GM12878 (cell line): ENCODE measurements around the gene TP53INP2. TPM values are rescaled to one million over a fixed set of nuclear protein-coding genes. Genes with fewer than 3 reads are reported as not detected.

ENCODE experiments used
- ATAC-seq: fragments of 200-7000 bp; cut with Tn5 transposase; 3 replicates; pipeline ENCODE4 v1.9.1; 2020; ENCODE audit warnings: mild to moderate bottlenecking, moderate library complexity
- BruUV-seq: library from RNA; stranded (reverse); fragments of 400-500 nt; replicated peaks from 2 replicates; lab custom pipeline; 2021; lab: Mats Ljungman, UMichigan
- CTCF ChIA-PET: fragments of 300-600 bp; sonication (Branson Sonifier 250); formaldehyde crosslinking; extraction: SDS; loops from one replicate; lab custom pipeline; 2021; ENCODE audit warnings: inconsistent platforms; lab: Yijun Ruan, JAX
- POLR2A ChIA-PET: fragments of 350-600 bp; formaldehyde crosslinking; extraction: SDS; loops from one replicate; lab custom pipeline; 2021; ENCODE audit warnings: inconsistent platforms; lab: Charles Lee
- RAD21 ChIA-PET: fragments of 300-600 bp; sonication (Branson Sonifier 250); formaldehyde crosslinking; loops from one replicate; lab custom pipeline; 2023; ENCODE audit warnings: antibody characterized with exemption; ENCODE audit not compliant: unreplicated experiment; lab: Charles Lee
- SMC1A ChIA-PET: fragments of 300-600 bp; sonication (Branson Sonifier 250); formaldehyde crosslinking; loops from one replicate; lab custom pipeline; 2023; ENCODE audit not compliant: unreplicated experiment, uncharacterized antibody; lab: Charles Lee
- DNase-seq: peaks from one replicate; pipeline ENCODE4 v3.0.0-alpha.2; 2011; ENCODE audit warnings: low read depth, low spot score
- FAIRE-seq: peaks from 3 replicates; lab custom pipeline; 2011; peaks lifted over from hg19 to GRCh38; lab: Jason Lieb, UNC
- H2AFZ ChIP-seq: 2 replicates; pipeline ENCODE4 v1.6.0; 2011; ENCODE audit warnings: low read depth, low read length, control low read depth; ENCODE audit not compliant: control insufficient read depth
- H3K27ac ChIP-seq: 2 replicates; pipeline ENCODE4 v1.5.1; 2011; ENCODE audit warnings: control low read depth; ENCODE audit not compliant: control insufficient read depth, insufficient read depth
- H3K27me3 ChIP-seq, 2 experiments: replicated peaks in 1 of 2; 2 replicates each; pipeline versions ENCODE4 v1.6.0 to v1.6.1; 2011; ENCODE audit warnings: low read length in 1 of 2; ENCODE audit not compliant: control insufficient read depth in 2 of 2, insufficient read depth in 2 of 2
- H3K36me3 ChIP-seq, 2 experiments: 2 replicates each; pipeline ENCODE4 v1.5.1; 2011; ENCODE audit warnings: low read length in 1 of 2; ENCODE audit not compliant: control insufficient read depth in 2 of 2, insufficient read depth in 2 of 2
- H3K4me1 ChIP-seq: 2 replicates; pipeline ENCODE4 v1.6.1; 2011; ENCODE audit warnings: mild to moderate bottlenecking, low read length, moderate library complexity, mixed read lengths; ENCODE audit not compliant: control insufficient read depth, insufficient read depth
- H3K4me2 ChIP-seq: 2 replicates; pipeline ENCODE4 v1.6.0; 2011; ENCODE audit warnings: control low read depth; ENCODE audit not compliant: control insufficient read depth, insufficient read depth
- H3K4me3 ChIP-seq: fragments of 200-600 bp; sonication (generic); 2 replicates; pipeline ENCODE4 v1.5.1; 2016
- H3K79me2 ChIP-seq: 2 replicates; pipeline ENCODE4 v1.6.0; 2011; ENCODE audit warnings: low read length; ENCODE audit not compliant: control insufficient read depth, insufficient read depth
- H3K9ac ChIP-seq: 2 replicates; pipeline ENCODE4 v1.8.0; 2011; ENCODE audit warnings: low read length, control low read depth, mixed read lengths; ENCODE audit not compliant: control insufficient read depth, insufficient read depth
- H3K9me3 ChIP-seq: replicated peaks from 3 replicates; pipeline ENCODE4 v1.5.1; 2011; ENCODE audit warnings: mild to moderate bottlenecking, low read length; ENCODE audit not compliant: control insufficient read depth, insufficient read depth
- H4K20me1 ChIP-seq: 2 replicates; pipeline ENCODE4 v1.6.0; 2011; ENCODE audit not compliant: control insufficient read depth, insufficient read depth
- ESRRA ChIP-seq: IDR thresholded peaks from 2 replicates; pipeline ENCODE4 v1.6.1; 2012; ENCODE audit warnings: mild to moderate bottlenecking, low read length, improper control_type of control experiment
- JUND ChIP-seq: IDR thresholded peaks from 2 replicates; pipeline ENCODE4 v1.6.1; 2012; ENCODE audit warnings: low read depth, mild to moderate bottlenecking, low read length, improper control_type of control experiment, moderate library complexity
- SPI1 ChIP-seq: IDR thresholded peaks from 2 replicates; pipeline ENCODE4 v1.6.1; 2011; ENCODE audit warnings: low read depth, mild to moderate bottlenecking, low read length, moderate library complexity, borderline replicate concordance; ENCODE audit not compliant: insufficient read depth
- TCF7 ChIP-seq: IDR thresholded peaks from 2 replicates; pipeline ENCODE4 v1.6.1; 2014; ENCODE audit warnings: antibody characterized with exemption, borderline replicate concordance
- YBX1 ChIP-seq: fragments of 450-650 bp; IDR thresholded peaks from 2 replicates; pipeline ENCODE4 v1.6.1; 2016; ENCODE audit warnings: antibody characterized with exemption
- ZBED1 ChIP-seq: IDR thresholded peaks from 2 replicates; pipeline ENCODE4 v1.6.1; 2016; ENCODE audit warnings: borderline replicate concordance
- WGBS: methylation state at CpG from one replicate; pipeline ENCODE4 v1.1.6; 2016; ENCODE audit warnings: low lambda C conversion rate; ENCODE audit not compliant: insufficient replicate concordance, insufficient coverage; ENCODE audit errors: missing lambda C conversion rate; 5-methylcytosine and 5-hydroxymethylcytosine counted together
- in situ Hi-C: fragments of 300-500 bp; cut with MboI; formaldehyde crosslinking; loops from 9 replicates; pipeline ENCODE4 v1.14.3; 2018; ENCODE audit warnings: mixed read lengths
- intact Hi-C: fragments of 100-400 bp; cut with micrococcal nuclease; formaldehyde crosslinking; loops from one replicate; pipeline ENCODE4 v1.14.2; 2022; ENCODE audit not compliant: unreplicated experiment
- polyA plus RNA-seq, 11 experiments: library from polyadenylated mRNA; depleted of rRNA in 4 of 11; unstranded in 6 of 11; stranded (reverse) in 5 of 11; fragments of >200 nt; fragmentation: Nextera tagmentation in 4 of 11; fragmentation: Illumina TruSeq in 1 of 11; extraction: Ambion mirVana in 4 of 11; extraction: Trizol in 1 of 11; gene quantifications; 1 replicate in 1 of 11; 2 replicates in 10 of 11; pipeline versions ENCODE4 v1.2.1 to v1.2.3, GENCODE V29; 2011 to 2016; ENCODE audit warnings: inconsistent platforms in 2 of 11, missing spikeins in 2 of 11, low read depth in 1 of 11
- total RNA-seq, 4 experiments: library from RNA; depleted of rRNA in 3 of 4; stranded (reverse); fragments of >200 nt in 3 of 4; fragmentation: Illumina TruSeq in 1 of 4; extraction: Trizol in 1 of 4; gene quantifications; 2 replicates each; pipeline versions ENCODE4 v1.2.1 to v1.2.3, GENCODE V29; 2013 to 2021
- TF ChIP-seq, protein P1 (sequence below): fragments of 450-650 bp; IDR thresholded peaks from 2 replicates; pipeline ENCODE4 v1.6.1; 2017; ENCODE audit warnings: low read depth, mild to moderate bottlenecking, moderate library complexity
- TF ChIP-seq, protein P2 (sequence below): IDR thresholded peaks from 2 replicates; pipeline ENCODE4 v1.6.1; 2012; ENCODE audit warnings: mild to moderate bottlenecking, low read depth, low read length

The TP53INP2 gene
- total and polyA plus RNA-seq, 10 of the 15 experiments (the other 5 are each of a cell fraction or from before 2014, with no cell fraction given): 2.8 to 16.0 (median 4.0) TPM

DNA sequence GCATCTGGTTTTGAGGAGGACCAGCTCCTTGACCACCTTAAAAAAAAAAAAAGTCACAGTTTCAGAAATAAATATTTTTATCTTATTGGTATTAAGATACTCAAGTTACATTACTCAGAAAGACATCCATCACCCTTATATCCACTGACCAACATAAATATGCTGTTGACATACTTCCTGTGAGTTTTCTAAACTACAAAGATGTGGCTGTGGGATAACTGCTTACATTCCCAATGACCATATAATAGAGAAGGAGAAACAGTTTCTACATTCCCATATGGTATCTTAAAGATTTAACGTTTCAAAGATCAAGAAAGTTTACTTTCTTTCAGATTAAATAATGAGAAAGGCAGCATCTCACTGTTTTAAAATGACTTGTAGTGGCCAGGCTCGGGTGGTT lies 46.3 kb downstream of the TP53INP2 start:
- in situ Hi-C loops (no loop called here), intact Hi-C loops (no loop called here)
- ChIA-PET SMC1A (no interaction called here), POLR2A (interaction anchor here (0.6 kb wide), 1 partner anchor 42 kb away, joined by 3 read pairs; no protein-coding TSS in a partner anchor), CTCF (no interaction called here), RAD21 (no interaction called here)
- no peak overlapping the region for H3K9ac ChIP-seq
- no peak for TF ChIP-seq ZBED1
- TF ChIP-seq, protein P1, sequence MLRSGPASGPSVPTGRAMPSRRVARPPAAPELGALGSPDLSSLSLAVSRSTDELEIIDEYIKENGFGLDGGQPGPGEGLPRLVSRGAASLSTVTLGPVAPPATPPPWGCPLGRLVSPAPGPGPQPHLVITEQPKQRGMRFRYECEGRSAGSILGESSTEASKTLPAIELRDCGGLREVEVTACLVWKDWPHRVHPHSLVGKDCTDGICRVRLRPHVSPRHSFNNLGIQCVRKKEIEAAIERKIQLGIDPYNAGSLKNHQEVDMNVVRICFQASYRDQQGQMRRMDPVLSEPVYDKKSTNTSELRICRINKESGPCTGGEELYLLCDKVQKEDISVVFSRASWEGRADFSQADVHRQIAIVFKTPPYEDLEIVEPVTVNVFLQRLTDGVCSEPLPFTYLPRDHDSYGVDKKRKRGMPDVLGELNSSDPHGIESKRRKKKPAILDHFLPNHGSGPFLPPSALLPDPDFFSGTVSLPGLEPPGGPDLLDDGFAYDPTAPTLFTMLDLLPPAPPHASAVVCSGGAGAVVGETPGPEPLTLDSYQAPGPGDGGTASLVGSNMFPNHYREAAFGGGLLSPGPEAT: no peak
- no peak for TF ChIP-seq ESRRA
- DNase-seq (no peak), ATAC-seq (no peak), FAIRE-seq (no peak)
- H3K9me3 ChIP-seq: no peaks in the 10 kb centered on the region
- H3K4me3 ChIP-seq: no peak overlapping the region
- H4K20me1 ChIP-seq: no peaks in the 10 kb centered on the region
- no peak overlapping the region for H3K27ac ChIP-seq
- H3K4me2 ChIP-seq: no peak overlapping the region
- peaks cover 27% of the 10 kb centered on the region for H3K4me1 ChIP-seq
- no peaks in the 10 kb centered on the region for H3K79me2 ChIP-seq
- BruUV-seq: no TSS peak
- peaks cover 7 to 16% of the 10 kb centered on the region in 2 experiments for H3K36me3 ChIP-seq
- 50% methylated on average over 2 of the region's 2 CpGs for WGBS
- no peak overlapping the region for H2AFZ ChIP-seq
- no peaks in the 10 kb centered on the region for H3K27me3 ChIP-seq

DNA sequence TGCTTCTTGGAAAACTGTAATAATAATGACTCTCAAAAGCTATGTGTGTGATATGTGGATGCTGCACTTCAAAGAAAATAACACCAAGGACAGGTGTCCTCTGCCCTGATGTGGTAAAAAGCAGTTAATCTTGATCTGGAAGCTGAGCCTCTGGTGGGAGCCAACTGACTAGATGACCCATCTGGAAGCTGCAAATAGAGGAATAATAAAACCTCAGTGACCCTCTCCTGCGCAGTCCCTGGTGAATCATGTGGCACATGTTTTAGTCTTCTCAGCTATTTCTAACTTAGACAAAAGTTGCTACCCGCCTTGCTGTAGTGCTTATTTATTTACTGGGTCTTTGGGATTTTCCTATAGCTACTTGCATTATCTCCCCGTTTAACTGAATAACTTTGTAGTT lies 47.3 kb downstream of the TP53INP2 start:
- H3K9ac ChIP-seq: no peak overlapping the region
- no peak overlapping the region for H3K4me2 ChIP-seq
- TF ChIP-seq, protein P2, sequence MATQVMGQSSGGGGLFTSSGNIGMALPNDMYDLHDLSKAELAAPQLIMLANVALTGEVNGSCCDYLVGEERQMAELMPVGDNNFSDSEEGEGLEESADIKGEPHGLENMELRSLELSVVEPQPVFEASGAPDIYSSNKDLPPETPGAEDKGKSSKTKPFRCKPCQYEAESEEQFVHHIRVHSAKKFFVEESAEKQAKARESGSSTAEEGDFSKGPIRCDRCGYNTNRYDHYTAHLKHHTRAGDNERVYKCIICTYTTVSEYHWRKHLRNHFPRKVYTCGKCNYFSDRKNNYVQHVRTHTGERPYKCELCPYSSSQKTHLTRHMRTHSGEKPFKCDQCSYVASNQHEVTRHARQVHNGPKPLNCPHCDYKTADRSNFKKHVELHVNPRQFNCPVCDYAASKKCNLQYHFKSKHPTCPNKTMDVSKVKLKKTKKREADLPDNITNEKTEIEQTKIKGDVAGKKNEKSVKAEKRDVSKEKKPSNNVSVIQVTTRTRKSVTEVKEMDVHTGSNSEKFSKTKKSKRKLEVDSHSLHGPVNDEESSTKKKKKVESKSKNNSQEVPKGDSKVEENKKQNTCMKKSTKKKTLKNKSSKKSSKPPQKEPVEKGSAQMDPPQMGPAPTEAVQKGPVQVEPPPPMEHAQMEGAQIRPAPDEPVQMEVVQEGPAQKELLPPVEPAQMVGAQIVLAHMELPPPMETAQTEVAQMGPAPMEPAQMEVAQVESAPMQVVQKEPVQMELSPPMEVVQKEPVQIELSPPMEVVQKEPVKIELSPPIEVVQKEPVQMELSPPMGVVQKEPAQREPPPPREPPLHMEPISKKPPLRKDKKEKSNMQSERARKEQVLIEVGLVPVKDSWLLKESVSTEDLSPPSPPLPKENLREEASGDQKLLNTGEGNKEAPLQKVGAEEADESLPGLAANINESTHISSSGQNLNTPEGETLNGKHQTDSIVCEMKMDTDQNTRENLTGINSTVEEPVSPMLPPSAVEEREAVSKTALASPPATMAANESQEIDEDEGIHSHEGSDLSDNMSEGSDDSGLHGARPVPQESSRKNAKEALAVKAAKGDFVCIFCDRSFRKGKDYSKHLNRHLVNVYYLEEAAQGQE: no peak
- TF ChIP-seq YBX1 (no peak), SPI1 (no peak), JUND (no peak), TCF7 (no peak)
- no peak for ATAC-seq
- no TSS peak for BruUV-seq
- no peak for FAIRE-seq
- H4K20me1 ChIP-seq: no peaks in the 10 kb centered on the region
- in situ Hi-C loops (no loop called here), intact Hi-C loops (no loop called here)
- H3K27ac ChIP-seq: no peak overlapping the region
- no peak overlapping the region for H3K4me3 ChIP-seq
- no peaks in the 10 kb centered on the region for H3K27me3 ChIP-seq
- RAD21 ChIA-PET: interaction anchor here (0.7 kb wide), 1 partner anchor 1810 kb away, joined by 3 read pairs; no protein-coding TSS in a partner anchor
- peaks cover 7 to 20% of the 10 kb centered on the region in 2 experiments for H3K36me3 ChIP-seq
- no peaks in the 10 kb centered on the region; the same call in 2 of the 3 replicates for H3K9me3 ChIP-seq
- 96% methylated on average over 3 of the region's 3 CpGs for WGBS
- SMC1A ChIA-PET: interaction anchor here (0.9 to 6.7 kb wide), 3 partner anchors 11 to 31 kb away, joined by 4 to 41 read pairs (median 6); no protein-coding TSS in a partner anchor
- H3K4me1 ChIP-seq: peaks cover 35% of the 10 kb centered on the region
- POLR2A ChIA-PET: interaction anchor here (0.7 to 1.3 kb wide), 2 partner anchors 19 to 235 kb away, joined by 3 read pairs; partner anchors contain the start of gene DYNLRB1
- CTCF ChIA-PET: interaction anchor here (1.1 kb wide), 1 partner anchor 18 kb away, joined by 8 read pairs; no protein-coding TSS in a partner anchor
- no peak overlapping the region for H2AFZ ChIP-seq
- DNase-seq: no peak
- H3K79me2 ChIP-seq: no peaks in the 10 kb centered on the region
